Ishikawa (cell line): ENCODE results near the gene SLC15A5.

Source experiments
- CEBPB ChIP-seq: IDR thresholded peaks from 2 replicates; pipeline ENCODE4 v1.6.1; 2012
- CREB1 ChIP-seq: IDR thresholded peaks from 2 replicates; pipeline ENCODE4 v1.6.1; 2012; ENCODE audit warnings: low read depth
- EGR1 ChIP-seq: IDR thresholded peaks from 2 replicates; pipeline ENCODE4 v1.6.1; 2012
- EP300 ChIP-seq: IDR thresholded peaks from 2 replicates; pipeline ENCODE4 v1.6.1; 2012; ENCODE audit warnings: borderline replicate concordance
- FOXM1 ChIP-seq: IDR thresholded peaks from 2 replicates; pipeline ENCODE4 v1.6.1; 2012; ENCODE audit warnings: low read depth, borderline replicate concordance
- MAX ChIP-seq: IDR thresholded peaks from 2 replicates; pipeline ENCODE4 v1.6.1; 2012
- NFIC ChIP-seq: IDR thresholded peaks from 2 replicates; pipeline ENCODE4 v1.6.1; 2012
- RAD21 ChIP-seq: IDR thresholded peaks from 2 replicates; pipeline ENCODE4 v1.6.1; 2012; ENCODE audit warnings: low read depth
- REST ChIP-seq: IDR thresholded peaks from 2 replicates; pipeline ENCODE4 v1.6.1; 2012; ENCODE audit warnings: low read depth, mild to moderate bottlenecking
- TAF1 ChIP-seq: IDR thresholded peaks from 2 replicates; pipeline ENCODE4 v1.6.1; 2012; ENCODE audit warnings: low read depth, mild to moderate bottlenecking
- TCF12 ChIP-seq: IDR thresholded peaks from 2 replicates; pipeline ENCODE4 v1.6.1; 2012; ENCODE audit warnings: low read depth
- TEAD4 ChIP-seq: IDR thresholded peaks from 2 replicates; pipeline ENCODE4 v1.6.1; 2012
- USF1 ChIP-seq: IDR thresholded peaks from 2 replicates; pipeline ENCODE4 v1.6.1; 2012
- YY1 ChIP-seq: IDR thresholded peaks from 2 replicates; pipeline ENCODE4 v1.6.1; 2012; ENCODE audit warnings: low read depth
- ZBTB7A ChIP-seq: IDR thresholded peaks from 2 replicates; pipeline ENCODE4 v1.6.1; 2012; ENCODE audit warnings: low read depth

SLC15A5 gene

GRCh38 chr12:16323010-16323409 lies 45.5 kb upstream of the SLC15A5 start:
- no peak for TF ChIP-seq NFIC

- TF ChIP-seq RAD21 (no peak), CEBPB (no peak), TEAD4 (no peak), YY1 (no peak), EGR1 (no peak), USF1 (no peak), NFIC (no peak), MAX (no peak), EP300 (no peak), REST (no peak), ZBTB7A (no peak), CREB1 (no peak), TCF12 (no peak), TAF1 (no peak), FOXM1 (no peak)
Observed at GRCh38 chr12:16310934-16311333, 33.4 kb upstream of the SLC15A5 start.

GRCh38 chr12:16307856-16308475 lies 30.5 kb upstream of the SLC15A5 start:
- TF ChIP-seq ZBTB7A: no peak
- no peak for TF ChIP-seq TAF1
- TF ChIP-seq EGR1: no peak
- no peak for TF ChIP-seq MAX
- no peak for TF ChIP-seq CEBPB
- no peak for TF ChIP-seq RAD21
- no peak for TF ChIP-seq NFIC
- TF ChIP-seq USF1: no peak
- no peak for TF ChIP-seq YY1
- no peak for TF ChIP-seq CREB1
- no peak for TF ChIP-seq EP300
- TF ChIP-seq TCF12: no peak
- TF ChIP-seq REST: no peak
- no peak for TF ChIP-seq TEAD4
- TF ChIP-seq FOXM1: no peak

GRCh38 chr12:16303939-16304338 lies 26.5 kb upstream of the SLC15A5 start:
- TF ChIP-seq REST: no peak
- no peak for TF ChIP-seq RAD21
- no peak for TF ChIP-seq NFIC
- no peak for TF ChIP-seq TAF1
- no peak for TF ChIP-seq CEBPB
- no peak for TF ChIP-seq MAX
- TF ChIP-seq CREB1: no peak
- TF ChIP-seq TCF12: no peak
